Lower leg skin (tissue), 4 donors: ENCODE measurements around the gene ANKRD33B. TPM values are rescaled to one million over a fixed set of nuclear protein-coding genes. Genes with fewer than 3 reads are reported as not detected.
A peak's percentile ranks its signal among the peaks of the same experiment; 100 is the strongest.

ENCODE experiments used
- DNase-seq, 2 donors: peaks; one replicate each; pipeline ENCODE4 v3.0.0-alpha.2; 2019; ENCODE audit warnings: low spot score in 2 of 2
- H3K4me3 ChIP-seq: fragments of 200-600 bp; sonication (generic); 2 replicates; pipeline ENCODE4 v1.5.1; 2017; ENCODE audit warnings: mild to moderate bottlenecking, low read depth; ENCODE audit not compliant: poor library complexity, severe bottlenecking
- CTCF ChIP-seq, 3 donors: fragments of 450-650 bp; IDR thresholded peaks; one replicate each; pipeline ENCODE4 v1.5.1; 2016; ENCODE audit warnings: antibody characterized with exemption in 3 of 3, mild to moderate bottlenecking in 3 of 3, moderate library complexity in 2 of 3
- POLR2A ChIP-seq, 2 donors: fragments of 450-650 bp; IDR thresholded peaks; one replicate each; pipeline ENCODE4 v1.6.1; 2016 to 2017; ENCODE audit warnings: antibody characterized with exemption in 2 of 2, mild to moderate bottlenecking in 1 of 2, moderate library complexity in 1 of 2
- WGBS, 2 donors: methylation state at CpG; one replicate each; pipeline ENCODE4 v1.1.5; 2018; 5-methylcytosine and 5-hydroxymethylcytosine counted together
- intact Hi-C: fragments of 100-400 bp; cut with DNase I; formaldehyde crosslinking; loops from one replicate; pipeline ENCODE4 v1.15.0; 2023; ENCODE audit warnings: low total_unique reads
- total RNA-seq, 4 donors: library from RNA; depleted of rRNA; stranded (reverse); fragments of >200 nt; gene quantifications; one replicate each; pipeline ENCODE4 v1.1.0, GENCODE V29; 2016

The ANKRD33B gene
- total RNA-seq, 4 donors from 2014 or later: 12.6 to 35.4 (median 17.6) TPM

GRCh38 chr5:10586555-10586954, 22.7 kb downstream of the ANKRD33B start:
- WGBS, 2 donors: 100% methylated on average over 1 of the region's 1 CpG
- no peak for TF ChIP-seq POLR2A (IDR thresholded peaks at IDR 0.05)
- no peak for TF ChIP-seq CTCF (IDR thresholded peaks at IDR 0.05)
- no peak overlapping the region for H3K4me3 ChIP-seq
- intact Hi-C loops: no loop called here
- DNase-seq: no peak

- no peak for DNase-seq
- TF ChIP-seq POLR2A (IDR thresholded peaks at IDR 0.05) (no peak), CTCF (IDR thresholded peaks at IDR 0.05) (no peak)
- WGBS, 2 donors: 81 to 87% methylated on average over 8 of the region's 8 CpGs
These were observed 24.4 kb downstream of the ANKRD33B start for GRCh38 chr5:10588109-10588775.

GRCh38 chr5:10588779-10589447, 25.0 kb downstream of the ANKRD33B start:
- WGBS, 2 donors: 79 to 81% methylated on average over 11 of the region's 11 CpGs
- DNase-seq: peak in 1 of 2 donors; percentile 49
- TF ChIP-seq POLR2A (IDR thresholded peaks at IDR 0.05) (no peak), CTCF (IDR thresholded peaks at IDR 0.05) (no peak)
- no peak overlapping the region for H3K4me3 ChIP-seq
- intact Hi-C loops: no loop called here

More at GRCh38 chr5:10588109-10588775, 24.4 kb downstream of the ANKRD33B start:
- H3K4me3 ChIP-seq: no peak overlapping the region
- intact Hi-C loops: no loop called here

GRCh38 chr5:10590226-10590999, 26.5 kb downstream of the ANKRD33B start:
- 67 to 72% methylated on average over 13 of the region's 13 CpGs for WGBS, 2 donors
- intact Hi-C loops: no loop called here
- TF ChIP-seq CTCF (IDR thresholded peaks at IDR 0.05): no peak
- no peak for TF ChIP-seq POLR2A (IDR thresholded peaks at IDR 0.05)
- DNase-seq: peak in 1 of 2 donors; percentile 49
- no peak overlapping the region for H3K4me3 ChIP-seq

GRCh38 chr5:10591159-10591558, 27.3 kb downstream of the ANKRD33B start:
- intact Hi-C loops: no loop called here
- H3K4me3 ChIP-seq: no peak overlapping the region
- no peak for TF ChIP-seq POLR2A (IDR thresholded peaks at IDR 0.05)
- no peak for TF ChIP-seq CTCF (IDR thresholded peaks at IDR 0.05)
- DNase-seq: peak in 1 of 2 donors; percentile 59
- WGBS, 2 donors: 73 to 77% methylated on average over 5 to 6 of the region's 6 CpGs
